Neural cell (in vitro differentiated cells): ENCODE results near the gene MACROH2A2.

Experiments
- CTCF ChIP-seq: fragments of 450-650 bp; IDR thresholded peaks from 2 replicates; pipeline ENCODE4 v1.5.1; 2014; ENCODE audit warnings: antibody characterized with exemption, mild to moderate bottlenecking, moderate library complexity; ENCODE audit not compliant: poor library complexity, severe bottlenecking
- EP300 ChIP-seq: fragments of 450-650 bp; conservative IDR thresholded peaks from 2 replicates; pipeline ENCODE4 v1.6.1; 2014; ENCODE audit warnings: antibody characterized with exemption, mild to moderate bottlenecking, moderate library complexity; ENCODE audit not compliant: poor library complexity, severe bottlenecking
- EZH2 ChIP-seq: fragments of 200-600, 300-800 bp; shearing (Covaris generic), sonication (generic); IDR thresholded peaks from 2 replicates; pipeline ENCODE4 v1.6.1; 2014; ENCODE audit warnings: antibody characterized with exemption, low read length, borderline replicate concordance, mild to moderate bottlenecking; ENCODE audit not compliant: insufficient read depth, poor library complexity, severe bottlenecking
- MXI1 ChIP-seq: fragments of 450-650 bp; conservative IDR thresholded peaks from 2 replicates; pipeline ENCODE4 v1.6.1; 2014; ENCODE audit warnings: antibody characterized with exemption, mild to moderate bottlenecking; ENCODE audit not compliant: poor library complexity, severe bottlenecking
- POLR2AphosphoS5 ChIP-seq: IDR thresholded peaks from 2 replicates; pipeline ENCODE4 v1.6.1; 2012
- RAD21 ChIP-seq: fragments of 450-650 bp; conservative IDR thresholded peaks from 2 replicates; pipeline ENCODE4 v1.6.1; 2014; ENCODE audit warnings: antibody characterized with exemption, mild to moderate bottlenecking, moderate library complexity
- REST ChIP-seq: IDR thresholded peaks from 2 replicates; pipeline ENCODE4 v1.6.1; 2012; ENCODE audit warnings: borderline replicate concordance
- SMC3 ChIP-seq: fragments of 450-650 bp; conservative IDR thresholded peaks from 2 replicates; pipeline ENCODE4 v1.6.1; 2014; ENCODE audit warnings: antibody characterized with exemption, mild to moderate bottlenecking, moderate library complexity; ENCODE audit not compliant: poor library complexity
- TAF1 ChIP-seq: IDR thresholded peaks from 2 replicates; pipeline ENCODE4 v1.6.1; 2012; ENCODE audit warnings: low read depth

- TF ChIP-seq MXI1 (no peak), TAF1 (peak; percentile 6), POLR2AphosphoS5 (no peak), REST (no peak), CTCF (no peak), EZH2 (no peak), SMC3 (no peak), RAD21 (no peak), EP300 (no peak)
Measured at GRCh38 chr10:70053218-70053840, 683 bp downstream of the MACROH2A2 start.
